HAP-1 (cell line): ENCODE results near the gene TM4SF5.
A peak's percentile ranks its signal among the peaks of the same experiment; 100 is the strongest.

ENCODE experiments used
- DNase-seq, 2 experiments: peaks; one replicate each; pipeline ENCODE4 v3.0.0-alpha.2; 2016 to 2020; ENCODE audit warnings: low spot score in 2 of 2
- H3K27me3 ChIP-seq: fragments of 250-450 bp; sonication (Bioruptor Pico); 2 replicates; pipeline ENCODE4 v1.5.1; 2020; ENCODE audit warnings: low read depth, mild to moderate bottlenecking, moderate library complexity
- H3K36me3 ChIP-seq: fragments of 250-450 bp; sonication (Bioruptor Pico); replicated peaks from 2 replicates; pipeline ENCODE4 v1.5.1; 2020; ENCODE audit warnings: mild to moderate bottlenecking
- H3K4me1 ChIP-seq: fragments of 250-450 bp; sonication (Bioruptor Pico); 2 replicates; pipeline ENCODE4 v1.5.1; 2020; ENCODE audit warnings: mild to moderate bottlenecking
- H3K4me3 ChIP-seq: fragments of 250-450 bp; sonication (Bioruptor Pico); 2 replicates; pipeline ENCODE4 v1.5.1; 2020; ENCODE audit warnings: mild to moderate bottlenecking, moderate library complexity
- H3K9me3 ChIP-seq: fragments of 250-450 bp; sonication (Bioruptor Pico); 2 replicates; pipeline ENCODE4 v1.5.1; 2020; ENCODE audit warnings: mild to moderate bottlenecking, moderate library complexity
- in situ Hi-C: fragments of 300-500 bp; cut with MboI; formaldehyde crosslinking; loops from 3 replicates; pipeline ENCODE4 v1.14.3; 2020; ENCODE audit warnings: low sequenced_read_pairs, inconsistent platforms, mixed read lengths

TM4SF5 gene

DNA sequence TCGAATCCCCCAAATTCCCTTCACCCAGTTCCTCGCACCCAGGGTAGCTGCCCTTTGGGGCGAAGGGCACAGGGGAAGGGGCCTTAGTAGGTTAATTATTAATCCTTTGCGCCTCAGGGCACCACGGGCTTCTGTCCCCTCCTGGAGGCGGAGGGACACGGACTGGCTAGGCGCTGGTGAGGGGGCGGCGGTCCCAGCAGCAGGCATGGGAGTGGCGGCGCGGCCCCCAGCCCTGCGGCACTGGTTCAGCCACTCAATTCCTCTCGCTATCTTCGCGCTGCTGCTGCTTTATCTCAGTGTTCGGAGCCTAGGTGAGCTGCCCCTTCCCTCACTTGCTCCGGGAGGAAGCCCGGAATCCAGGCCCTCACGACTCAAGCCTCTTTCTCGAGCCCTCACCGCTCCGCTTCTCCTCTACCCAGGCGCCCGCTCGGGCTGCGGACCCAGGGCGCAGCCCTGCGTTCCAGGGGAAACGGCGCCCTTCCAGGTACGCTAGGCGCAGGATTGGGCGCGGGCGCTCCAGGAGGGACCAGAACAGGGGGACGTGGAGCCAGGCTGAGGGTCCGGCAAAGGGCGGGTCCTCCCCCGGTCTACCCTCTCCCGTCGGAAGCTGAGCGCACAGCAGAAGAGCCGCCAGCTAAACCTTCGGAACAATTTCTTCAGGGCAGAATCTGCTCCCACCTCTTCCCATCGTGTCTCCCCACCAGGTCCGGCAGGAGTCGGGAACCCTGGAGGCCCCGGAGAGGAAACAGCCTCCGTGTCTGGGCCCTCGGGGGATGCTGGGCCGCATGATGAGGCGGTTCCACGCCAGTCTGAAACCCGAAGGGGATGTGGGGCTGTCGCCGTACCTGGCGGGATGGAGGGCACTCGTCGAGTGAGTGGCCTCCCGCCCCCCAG, 17.4 kb downstream of the TM4SF5 start, which contains the start of gene GLTPD2:
GLTPD2 (plus strand) TSS at position 158 of the 894 bp plus-strand sequence; CDS start at position 206, 48 bp downstream.
- Histone ChIP-seq H3K36me3 (no peaks in the 10 kb centered on the region), H3K27me3 (no peaks in the 10 kb centered on the region), H3K9me3 (peaks cover 3% of the 10 kb centered on the region; the same call in 1 of the 2 replicates), H3K4me3 (peak within 1 kb of the TSS; percentile 37), H3K4me1 (peaks cover 15% of the 10 kb centered on the region)
- in situ Hi-C loops, result no loop called here
- DNase-seq, result no peak

DNA sequence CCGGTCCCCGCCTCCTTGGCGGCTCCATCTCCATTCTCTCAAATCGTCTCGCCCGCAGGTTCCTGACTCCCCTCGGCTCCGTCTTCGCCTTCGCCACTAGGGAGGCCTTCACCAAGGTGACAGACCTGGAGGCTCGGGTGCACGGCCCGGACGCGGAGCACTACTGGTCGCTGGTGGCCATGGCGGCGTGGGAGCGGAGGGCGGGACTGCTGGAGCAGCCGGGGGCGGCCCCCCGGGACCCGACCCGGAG, 17.9 kb downstream of the TM4SF5 start:
- peaks cover 15% of the 10 kb centered on the region for H3K4me1 ChIP-seq
- H3K27me3 ChIP-seq, result no peaks in the 10 kb centered on the region
- peak overlapping the region; percentile 37 for H3K4me3 ChIP-seq
- no peaks in the 10 kb centered on the region for H3K36me3 ChIP-seq
- peaks cover 3% of the 10 kb centered on the region; the same call in 1 of the 2 replicates for H3K9me3 ChIP-seq
- DNase-seq, result no peak
- in situ Hi-C loops, result no loop called here

DNA sequence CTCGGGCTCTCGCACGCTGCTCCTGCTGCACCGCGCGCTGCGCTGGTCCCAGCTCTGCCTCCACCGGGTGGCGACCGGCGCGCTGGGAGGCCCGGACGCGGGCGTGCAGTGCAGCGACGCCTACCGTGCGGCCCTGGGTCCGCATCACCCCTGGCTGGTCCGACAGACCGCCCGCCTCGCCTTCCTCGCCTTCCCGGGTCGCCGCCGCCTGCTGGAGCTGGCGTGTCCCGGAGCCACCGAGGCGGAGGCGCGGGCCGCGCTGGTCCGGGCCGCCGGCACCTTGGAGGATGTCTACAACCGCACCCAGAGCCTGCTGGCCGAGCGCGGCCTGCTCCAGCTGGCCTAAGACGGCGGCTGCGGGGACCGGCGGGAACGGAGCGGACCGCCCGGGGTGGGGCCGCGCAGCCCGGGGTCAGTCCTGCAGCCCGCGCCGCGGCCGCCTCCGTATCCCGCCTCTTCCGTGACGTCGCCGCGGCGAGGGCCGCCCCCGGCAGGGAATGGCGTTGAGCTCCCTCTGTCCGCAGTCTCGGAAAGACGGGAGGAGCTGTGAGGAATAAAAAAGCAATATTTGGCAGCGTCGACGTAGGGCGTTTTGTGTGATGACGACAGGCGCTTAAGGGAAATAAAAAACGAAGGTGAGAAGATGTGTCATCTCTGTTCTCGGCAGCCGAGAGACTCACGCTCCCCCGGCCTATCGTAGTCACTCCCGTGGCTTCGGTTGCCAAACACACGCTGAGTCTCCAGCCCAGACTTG, 18.4 kb downstream of the TM4SF5 start:
- peaks cover 3% of the 10 kb centered on the region; the same call in 1 of the 2 replicates for H3K9me3 ChIP-seq
- peak overlapping the region; percentile 37 for H3K4me3 ChIP-seq
- no peaks in the 10 kb centered on the region for H3K27me3 ChIP-seq
- DNase-seq, result peak; percentile 81 to 89
- no peaks in the 10 kb centered on the region for H3K36me3 ChIP-seq
- peaks cover 15% of the 10 kb centered on the region for H3K4me1 ChIP-seq
- in situ Hi-C loops, result no loop called here

DNA sequence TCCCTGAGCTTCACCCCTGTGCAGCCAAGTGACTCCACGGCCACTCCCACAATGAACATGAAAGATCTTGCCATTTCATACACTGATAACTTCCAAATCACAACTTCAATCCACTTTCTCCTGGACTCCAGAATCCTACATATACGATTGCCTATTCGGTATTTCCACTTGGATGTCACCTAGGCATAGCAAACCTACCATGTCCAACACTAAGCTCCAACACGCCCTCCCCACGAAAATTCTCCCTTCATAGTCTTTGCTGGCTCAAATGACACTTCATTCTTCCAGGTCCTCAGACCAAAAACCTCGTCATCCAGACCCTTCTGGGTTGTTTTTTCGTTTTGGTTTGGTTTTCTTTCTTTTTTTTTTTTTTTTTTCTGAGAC, 19.0 kb downstream of the TM4SF5 start:
- Histone ChIP-seq H3K4me1 (peaks cover 15% of the 10 kb centered on the region), H3K27me3 (no peaks in the 10 kb centered on the region), H3K4me3 (peak overlapping the region; percentile 37), H3K9me3 (peaks cover 3% of the 10 kb centered on the region; the same call in 1 of the 2 replicates), H3K36me3 (no peaks in the 10 kb centered on the region)
- in situ Hi-C loops, result no loop called here
- no peak for DNase-seq

DNA sequence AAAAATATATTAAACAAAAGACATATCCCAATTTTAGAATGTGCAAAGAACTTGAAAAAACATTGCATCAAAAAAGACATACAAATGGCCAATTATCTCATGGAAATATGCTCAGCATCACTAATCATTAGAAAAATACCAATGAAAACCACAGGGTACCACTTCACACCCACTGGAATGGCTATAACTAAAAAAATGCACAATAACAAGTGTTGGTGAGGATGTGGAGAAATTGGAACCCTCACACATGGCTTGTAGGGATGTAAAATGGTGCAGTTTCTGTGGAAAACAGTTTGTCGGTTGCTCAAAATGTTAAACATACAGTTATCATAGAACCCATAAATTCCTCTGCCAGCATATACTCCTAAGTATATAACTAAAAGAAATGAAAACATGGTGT, 23.5 kb downstream of the TM4SF5 start:
- Histone ChIP-seq H3K4me1 (peaks cover 6% of the 10 kb centered on the region), H3K36me3 (peaks cover 22% of the 10 kb centered on the region), H3K9me3 (no peaks in the 10 kb centered on the region), H3K4me3 (no peak overlapping the region), H3K27me3 (no peaks in the 10 kb centered on the region)
- in situ Hi-C loops, result no loop called here
- no peak for DNase-seq

DNA sequence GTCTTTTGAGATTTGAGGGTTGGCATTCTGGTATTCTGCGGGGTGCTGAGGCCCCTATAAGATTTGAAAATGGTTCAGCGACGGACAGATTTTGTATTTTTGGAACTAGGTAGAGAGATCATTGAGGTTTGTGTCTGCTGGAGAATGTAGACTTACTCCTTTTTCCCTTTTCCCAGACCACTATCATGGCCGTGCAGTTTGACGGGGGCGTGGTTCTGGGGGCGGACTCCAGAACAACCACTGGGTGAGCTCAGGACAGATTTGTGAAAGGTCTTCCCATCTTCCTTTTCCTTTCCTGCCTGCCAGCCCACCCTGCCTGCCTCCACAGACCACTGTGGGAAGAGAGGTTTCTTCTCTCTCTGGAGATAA, 24.9 kb downstream of the TM4SF5 start:
- peak overlapping the region; percentile 96 for H3K4me3 ChIP-seq
- H3K9me3 ChIP-seq, result no peaks in the 10 kb centered on the region
- in situ Hi-C loops, result no loop called here
- no peaks in the 10 kb centered on the region for H3K27me3 ChIP-seq
- peaks cover 22% of the 10 kb centered on the region for H3K36me3 ChIP-seq
- peaks cover 6% of the 10 kb centered on the region for H3K4me1 ChIP-seq
- peak; percentile 45 to 75 for DNase-seq

DNA sequence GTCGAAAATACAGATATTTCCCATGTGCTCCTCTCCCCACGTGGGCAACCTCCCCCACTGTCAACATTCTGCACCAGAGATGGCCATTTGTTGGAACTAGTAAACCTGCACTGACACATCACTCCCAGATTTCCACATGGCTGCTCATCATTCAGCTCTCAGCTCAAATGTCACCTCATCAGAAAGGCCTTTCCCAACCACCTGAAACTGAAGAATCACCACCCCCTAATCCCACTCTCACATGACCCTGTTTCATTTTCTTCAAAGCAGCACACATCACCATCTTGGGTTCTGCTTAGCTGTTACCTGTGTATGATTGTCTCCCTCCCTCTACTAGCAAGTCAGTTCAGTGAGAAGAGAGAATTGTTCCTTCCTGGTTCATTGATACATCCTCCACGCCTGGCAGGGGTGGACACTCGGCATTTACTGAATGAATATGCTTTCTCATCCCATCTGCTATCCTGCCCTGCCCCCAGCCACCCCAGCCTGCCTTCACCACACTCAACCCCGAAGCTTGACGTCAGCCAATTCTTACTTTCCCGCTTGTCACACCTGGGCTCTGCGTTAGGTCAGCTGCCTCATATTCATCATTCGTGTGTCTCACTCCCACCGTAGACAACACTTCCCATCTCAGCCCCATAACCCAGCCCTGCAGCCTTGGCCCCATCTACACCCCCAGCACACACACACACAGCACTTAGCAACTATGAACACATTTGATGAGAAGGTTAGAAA, 28.9 kb downstream of the TM4SF5 start:
- H3K4me3 ChIP-seq, result no peak overlapping the region
- no peaks in the 10 kb centered on the region for H3K27me3 ChIP-seq
- H3K4me1 ChIP-seq, result peaks cover 6% of the 10 kb centered on the region
- in situ Hi-C loops, result no loop called here
- no peaks in the 10 kb centered on the region for H3K9me3 ChIP-seq
- H3K36me3 ChIP-seq, result peaks cover 22% of the 10 kb centered on the region
- no peak for DNase-seq

DNA sequence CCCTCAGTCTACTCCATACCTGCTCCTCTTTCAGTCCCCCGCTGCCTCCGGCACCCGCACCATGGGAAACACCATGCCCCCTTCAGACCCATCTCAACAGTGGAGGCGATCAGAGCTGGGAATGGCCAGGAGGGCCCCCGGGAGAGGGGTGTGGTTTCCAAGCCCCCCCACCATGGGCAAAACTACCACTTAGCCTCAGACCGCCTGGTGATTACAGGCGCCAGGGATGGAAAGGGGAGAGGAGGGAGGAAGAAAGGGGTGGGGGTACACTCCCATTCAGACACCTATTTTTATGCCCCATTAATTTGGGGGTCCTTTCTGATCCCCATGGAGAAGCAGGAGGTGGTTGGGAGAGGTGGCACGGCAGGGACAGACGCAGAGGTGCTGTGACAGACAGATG, 30.5 kb downstream of the TM4SF5 start, which contains the start of gene C17orf114:
C17orf114 (minus strand) TSS at position 101 of the 400 bp plus-strand sequence.
- in situ Hi-C loops, result no loop called here
- H3K27me3 ChIP-seq, result no peaks in the 10 kb centered on the region
- H3K4me1 ChIP-seq, result no peaks in the 10 kb centered on the region; the same call in none of the 2 replicates
- no peaks in the 10 kb centered on the region for H3K9me3 ChIP-seq
- DNase-seq, result no peak
- no peak within 1 kb of the TSS for H3K4me3 ChIP-seq
- H3K36me3 ChIP-seq, result peaks cover 17% of the 10 kb centered on the region

DNA sequence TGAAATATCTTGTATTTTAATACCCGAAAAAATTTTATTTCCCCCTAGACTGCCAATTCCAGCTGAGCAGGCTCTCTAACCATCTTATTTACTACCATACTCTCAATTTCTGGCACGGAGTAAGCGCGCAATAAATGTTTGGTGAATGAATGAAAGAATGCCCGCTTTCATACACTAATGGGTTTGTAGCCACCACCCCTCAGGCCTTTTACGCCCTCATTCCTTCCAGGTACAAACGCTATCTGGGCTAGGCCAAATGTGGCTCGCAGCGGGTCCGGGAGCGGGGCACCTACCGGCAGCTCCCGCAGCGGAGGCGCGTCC, 34.7 kb downstream of the TM4SF5 start:
- no peaks in the 10 kb centered on the region for H3K9me3 ChIP-seq
- peak overlapping the region; percentile 44 for H3K4me3 ChIP-seq
- no peaks in the 10 kb centered on the region for H3K27me3 ChIP-seq
- peak; percentile 51 to 65 for DNase-seq
- H3K36me3 ChIP-seq, result peaks cover 17% of the 10 kb centered on the region
- H3K4me1 ChIP-seq, result no peaks in the 10 kb centered on the region
- in situ Hi-C loops, result no loop called here

DNA sequence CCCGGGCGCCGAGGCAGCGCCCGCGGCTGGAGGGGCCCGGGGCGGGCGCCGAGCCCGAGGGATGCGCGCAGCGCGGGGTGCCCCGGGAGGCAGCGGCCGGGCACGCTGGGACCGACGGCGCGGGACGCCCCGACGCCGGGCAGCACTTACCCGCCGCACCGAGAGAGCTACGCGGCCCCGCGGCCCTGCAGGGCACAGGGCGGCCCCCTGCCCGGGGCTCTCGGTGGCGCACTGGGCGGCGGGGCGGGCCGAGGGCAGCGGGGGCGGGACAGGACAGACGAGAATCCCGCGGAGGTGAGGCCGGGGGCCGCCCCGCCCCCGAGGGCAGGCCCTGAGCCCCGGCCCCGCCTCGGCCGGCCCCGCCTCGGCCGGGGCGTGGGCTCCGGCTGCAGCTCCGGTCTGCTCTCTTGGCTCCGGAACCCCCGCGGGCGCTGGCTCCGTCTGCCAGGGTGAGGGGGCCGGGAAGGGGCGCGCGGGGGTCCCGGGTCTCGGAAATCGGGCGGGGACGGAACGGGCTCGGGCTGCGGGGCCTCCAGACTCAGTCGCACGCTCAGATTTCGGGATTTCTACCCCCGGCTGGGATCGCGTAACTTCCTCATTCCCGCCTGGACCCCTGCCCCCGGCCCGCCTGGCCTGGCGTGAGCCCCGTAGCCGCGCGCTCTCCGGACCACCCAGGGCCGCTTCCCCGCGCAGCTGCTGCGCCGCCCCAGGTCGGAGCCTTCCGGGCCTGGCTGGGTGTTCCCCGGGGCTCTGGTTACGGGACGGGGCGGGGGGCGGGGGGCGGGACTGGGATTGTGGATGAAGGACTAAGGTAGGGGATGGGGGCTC, 35.3 kb downstream of the TM4SF5 start, which contains the start of gene PLD2:
PLD2 (plus strand) TSS at position 376 of the 828 bp plus-strand sequence. CDS start 621 bp downstream, outside the sequence.
- in situ Hi-C loops, result no loop called here
- Histone ChIP-seq H3K4me1 (no peaks in the 10 kb centered on the region), H3K36me3 (peaks cover 17% of the 10 kb centered on the region), H3K27me3 (no peaks in the 10 kb centered on the region), H3K4me3 (peak within 1 kb of the TSS; percentile 77), H3K9me3 (no peaks in the 10 kb centered on the region)
- DNase-seq, result peak; percentile 81 to 95

DNA sequence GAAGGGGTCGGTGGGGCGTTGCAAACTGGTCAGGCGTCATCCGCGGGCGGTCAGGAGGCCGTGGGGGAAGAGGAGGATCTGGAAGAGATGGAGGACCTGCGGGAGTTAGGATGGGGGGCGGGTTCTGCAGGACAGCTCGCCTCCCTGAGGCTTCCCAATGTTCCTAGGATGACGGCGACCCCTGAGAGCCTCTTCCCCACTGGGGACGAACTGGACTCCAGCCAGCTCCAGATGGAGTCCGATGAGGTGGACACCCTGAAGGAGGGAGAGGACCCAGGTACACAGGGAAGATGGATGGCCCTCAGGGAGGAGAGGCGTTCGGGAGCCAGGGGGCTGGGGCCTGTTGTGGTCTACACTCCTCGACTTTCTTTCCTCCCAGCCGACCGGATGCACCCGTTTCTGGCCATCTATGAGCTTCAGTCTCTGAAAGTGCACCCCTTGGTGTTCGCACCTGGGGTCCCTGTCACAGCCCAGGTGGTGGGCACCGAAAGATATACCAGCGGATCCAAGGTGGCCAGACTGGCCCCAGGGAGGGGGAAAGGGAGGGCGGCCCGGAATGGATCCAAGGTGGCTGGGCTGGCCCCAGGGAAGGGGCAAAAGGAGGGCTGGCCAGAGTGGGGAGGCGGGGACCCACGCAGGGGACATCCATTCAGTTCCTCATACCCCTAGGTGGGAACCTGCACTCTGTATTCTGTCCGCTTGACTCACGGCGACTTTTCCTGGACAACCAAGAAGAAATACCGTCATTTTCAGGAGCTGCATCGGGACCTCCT, 36.1 kb downstream of the TM4SF5 start:
- DNase-seq, result no peak
- peak overlapping the region; percentile 77 for H3K4me3 ChIP-seq
- no peaks in the 10 kb centered on the region for H3K27me3 ChIP-seq
- no peaks in the 10 kb centered on the region for H3K4me1 ChIP-seq
- H3K9me3 ChIP-seq, result no peaks in the 10 kb centered on the region
- in situ Hi-C loops, result no loop called here
- peaks cover 17% of the 10 kb centered on the region for H3K36me3 ChIP-seq

DNA sequence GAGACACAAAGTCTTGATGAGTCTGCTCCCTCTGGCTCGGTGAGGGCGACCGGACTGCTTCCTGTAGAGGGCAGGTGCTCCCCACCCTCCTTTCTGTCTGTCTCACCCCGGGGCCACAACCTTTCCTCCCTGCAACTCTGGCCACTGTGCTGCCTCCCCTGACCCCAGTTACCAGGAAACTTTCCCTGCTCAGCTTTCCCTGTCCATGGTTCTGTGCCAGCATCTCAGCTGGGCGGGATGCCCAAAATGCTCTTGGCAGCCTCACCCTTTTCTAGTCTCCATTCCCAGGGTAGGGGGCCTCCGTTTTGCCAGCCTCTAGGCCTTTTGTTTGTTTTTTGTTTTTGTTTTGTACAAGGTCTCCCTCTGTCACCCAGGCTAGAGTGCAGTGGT, 36.7 kb downstream of the TM4SF5 start:
- Histone ChIP-seq H3K36me3 (peaks cover 17% of the 10 kb centered on the region), H3K27me3 (no peaks in the 10 kb centered on the region), H3K4me3 (no peak overlapping the region), H3K4me1 (no peaks in the 10 kb centered on the region), H3K9me3 (no peaks in the 10 kb centered on the region)
- DNase-seq, result no peak
- in situ Hi-C loops, result no loop called here
